Esophagus squamous epithelium (tissue), 5 donors: ENCODE data around the gene HNRNPAB. TPM values are rescaled to one million over a fixed set of nuclear protein-coding genes. Genes with fewer than 3 reads are reported as not detected.

Source experiments
- DNase-seq: peaks from one replicate; lab custom pipeline; 2025; lab: John Stamatoyannopoulos, UW
- H3K27ac ChIP-seq, 4 donors: fragments of 200-600 bp; sonication (generic); one replicate each; pipeline ENCODE4 v1.5.1; 2016 to 2019; ENCODE audit warnings: mild to moderate bottlenecking in 1 of 4
- H3K27me3 ChIP-seq, 4 donors: fragments of 200-600 bp; sonication (generic); 1 replicate in 3 of 4; 2 replicates in 1 of 4; pipeline versions ENCODE4 v1.5.1 to v1.6.0; 2017 to 2021; ENCODE audit warnings: antibody characterized with exemption in 1 of 4
- H3K36me3 ChIP-seq, 3 donors: fragments of 200-600 bp; sonication (generic); one replicate each; pipeline ENCODE4 v1.5.1; 2016 to 2019
- H3K4me1 ChIP-seq, 3 donors: fragments of 200-600 bp; sonication (generic); one replicate each; pipeline ENCODE4 v1.5.1; 2017 to 2019
- H3K4me3 ChIP-seq, 4 donors: fragments of 200-600 bp; sonication (generic); 1 replicate in 3 of 4; 2 replicates in 1 of 4; pipeline ENCODE4 v1.5.1; 2016 to 2019; ENCODE audit warnings: mild to moderate bottlenecking in 2 of 4, moderate library complexity in 1 of 4
- H3K9me3 ChIP-seq, 3 donors: fragments of 200-600 bp; sonication (generic); one replicate each; pipeline ENCODE4 v1.5.1; 2016 to 2019
- POLR2A ChIP-seq, 4 donors: fragments of 450-650 bp; IDR thresholded peaks; one replicate each; pipeline ENCODE4 v1.6.1; 2017; ENCODE audit warnings: antibody characterized with exemption in 4 of 4, mild to moderate bottlenecking in 4 of 4, moderate library complexity in 3 of 4
- WGBS, 2 donors: methylation state at CpG; one replicate each; pipeline ENCODE4 v1.1.5; 2018; 5-methylcytosine and 5-hydroxymethylcytosine counted together
- intact Hi-C: fragments of 100-400 bp; cut with DNase I; formaldehyde crosslinking; loops from one replicate; pipeline ENCODE4 v1.15.0; 2022
- total RNA-seq, 4 donors: library from RNA; depleted of rRNA; stranded (reverse); fragments of >200 nt; gene quantifications; one replicate each; pipeline ENCODE4 v1.1.0, GENCODE V29; 2016
- TF ChIP-seq, protein P1 (sequence below), 6 experiments: fragments of 450-650 bp in 4 of 6; fragments of 200-600 bp in 2 of 6; sonication (generic) in 2 of 6; IDR thresholded peaks; one replicate each; pipeline ENCODE4 v1.5.1; 2016 to 2019; ENCODE audit warnings: antibody characterized with exemption in 6 of 6, mild to moderate bottlenecking in 4 of 6, moderate library complexity in 4 of 6
- donor health status: DM: yes; HTN: yes; CAD: no.

HNRNPAB gene
- total RNA-seq, 4 donors from 2014 or later, result 123 to 150 (median 135) TPM

DNA sequence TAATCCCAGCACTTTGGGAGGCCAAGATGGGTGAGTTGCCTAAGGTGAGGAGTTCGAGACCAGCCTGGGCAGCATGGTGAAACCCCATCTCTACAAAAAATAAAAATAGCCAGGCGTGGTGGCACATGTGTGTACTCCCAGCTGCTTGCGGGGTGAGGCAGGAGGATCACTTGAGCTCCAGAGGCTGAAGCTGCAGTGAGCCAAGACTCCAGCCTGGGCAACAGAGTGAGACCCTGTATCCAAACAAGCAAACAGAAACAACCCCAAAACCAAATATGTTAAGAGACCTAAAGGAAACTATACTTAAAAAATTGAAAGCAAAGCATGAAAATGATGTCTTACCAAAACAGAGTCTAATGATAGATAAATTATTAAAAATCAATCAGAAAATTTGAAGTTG, 12.4 kb downstream of the HNRNPAB start:
- no peak overlapping the region for H3K27ac ChIP-seq

DNA sequence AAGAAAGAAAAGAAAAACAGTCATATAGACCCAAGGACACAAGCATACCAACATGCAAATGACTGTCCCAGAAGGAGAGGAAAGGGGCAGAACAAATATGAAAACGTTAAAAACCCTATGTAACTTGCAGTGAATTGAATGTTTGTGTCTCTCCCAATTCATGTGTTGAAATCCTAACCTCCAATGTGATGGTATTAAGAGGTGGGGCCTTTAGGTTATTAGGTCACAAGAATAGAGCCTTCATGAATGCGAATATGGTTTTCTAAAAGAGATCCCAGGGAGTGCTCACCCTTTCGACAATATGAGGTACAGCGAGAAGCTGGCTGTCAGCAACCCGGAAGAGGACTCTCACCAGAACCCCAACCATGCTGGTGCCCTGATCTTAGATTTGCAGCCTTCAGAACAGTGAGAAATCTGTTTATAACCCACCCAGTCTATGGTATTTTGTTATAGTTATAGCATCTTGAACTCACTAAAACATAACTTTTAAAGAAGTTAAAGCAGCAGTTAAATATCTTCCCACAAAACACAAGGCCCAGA, 14.0 kb downstream of the HNRNPAB start:
- WGBS, 2 donors, result 78 to 81% methylated on average over 5 of the region's 5 CpGs
- no peak for DNase-seq
- intact Hi-C loops, result no loop called here
- Histone ChIP-seq H3K27me3 (no peaks in the 10 kb centered on the region), H3K36me3 (peaks cover 32 to 99% (median 33%) of the 10 kb centered on the region in 3 donors), H3K9me3 (no peaks in the 10 kb centered on the region), H3K4me3 (no peak overlapping the region), H3K4me1 (peaks cover 0 to 11% (median 3%) of the 10 kb centered on the region in 3 donors), H3K27ac (no peak overlapping the region)
- TF ChIP-seq POLR2A (IDR thresholded peaks at IDR 0.05), result no peak
- TF ChIP-seq, protein P1, sequence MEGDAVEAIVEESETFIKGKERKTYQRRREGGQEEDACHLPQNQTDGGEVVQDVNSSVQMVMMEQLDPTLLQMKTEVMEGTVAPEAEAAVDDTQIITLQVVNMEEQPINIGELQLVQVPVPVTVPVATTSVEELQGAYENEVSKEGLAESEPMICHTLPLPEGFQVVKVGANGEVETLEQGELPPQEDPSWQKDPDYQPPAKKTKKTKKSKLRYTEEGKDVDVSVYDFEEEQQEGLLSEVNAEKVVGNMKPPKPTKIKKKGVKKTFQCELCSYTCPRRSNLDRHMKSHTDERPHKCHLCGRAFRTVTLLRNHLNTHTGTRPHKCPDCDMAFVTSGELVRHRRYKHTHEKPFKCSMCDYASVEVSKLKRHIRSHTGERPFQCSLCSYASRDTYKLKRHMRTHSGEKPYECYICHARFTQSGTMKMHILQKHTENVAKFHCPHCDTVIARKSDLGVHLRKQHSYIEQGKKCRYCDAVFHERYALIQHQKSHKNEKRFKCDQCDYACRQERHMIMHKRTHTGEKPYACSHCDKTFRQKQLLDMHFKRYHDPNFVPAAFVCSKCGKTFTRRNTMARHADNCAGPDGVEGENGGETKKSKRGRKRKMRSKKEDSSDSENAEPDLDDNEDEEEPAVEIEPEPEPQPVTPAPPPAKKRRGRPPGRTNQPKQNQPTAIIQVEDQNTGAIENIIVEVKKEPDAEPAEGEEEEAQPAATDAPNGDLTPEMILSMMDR (IDR thresholded peaks at IDR 0.05), result no peak

More for the DNA sequence above, 12.4 kb downstream of the HNRNPAB start:
- intact Hi-C loops, result no loop called here
- H3K4me3 ChIP-seq, result no peak overlapping the region
- no peaks in the 10 kb centered on the region for H3K27me3 ChIP-seq
- no peak for DNase-seq
- 86 to 89% methylated on average over 3 of the region's 3 CpGs for WGBS, 2 donors
- TF ChIP-seq POLR2A (IDR thresholded peaks at IDR 0.05), result no peak
- TF ChIP-seq, protein P1 (IDR thresholded peaks at IDR 0.05), result no peak
- H3K36me3 ChIP-seq, result peaks cover 45 to 99% (median 46%) of the 10 kb centered on the region in 3 donors
- H3K9me3 ChIP-seq, result no peaks in the 10 kb centered on the region
- peaks cover 0 to 11% (median 3%) of the 10 kb centered on the region in 3 donors for H3K4me1 ChIP-seq

DNA sequence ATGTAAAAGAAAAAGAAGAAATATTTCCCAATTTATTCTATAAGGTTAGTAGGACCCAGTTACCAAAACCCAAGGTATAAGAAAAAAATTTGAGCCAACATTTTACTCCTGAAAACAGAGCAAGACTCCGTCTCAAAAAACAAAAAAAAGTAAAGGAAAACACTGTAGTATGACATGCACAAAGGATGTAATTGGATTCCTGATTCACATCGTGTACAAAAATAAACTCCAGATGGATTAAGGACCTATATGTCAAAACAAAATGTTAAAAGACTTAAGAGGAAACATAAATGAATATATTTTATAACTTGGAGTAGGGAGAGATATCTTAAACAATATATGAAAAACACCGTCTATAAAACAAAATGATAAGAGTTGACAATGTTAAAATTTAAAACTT, 14.5 kb downstream of the HNRNPAB start:
- WGBS, 2 donors, result 62 to 81% methylated on average over 3 of the region's 3 CpGs

DNA sequence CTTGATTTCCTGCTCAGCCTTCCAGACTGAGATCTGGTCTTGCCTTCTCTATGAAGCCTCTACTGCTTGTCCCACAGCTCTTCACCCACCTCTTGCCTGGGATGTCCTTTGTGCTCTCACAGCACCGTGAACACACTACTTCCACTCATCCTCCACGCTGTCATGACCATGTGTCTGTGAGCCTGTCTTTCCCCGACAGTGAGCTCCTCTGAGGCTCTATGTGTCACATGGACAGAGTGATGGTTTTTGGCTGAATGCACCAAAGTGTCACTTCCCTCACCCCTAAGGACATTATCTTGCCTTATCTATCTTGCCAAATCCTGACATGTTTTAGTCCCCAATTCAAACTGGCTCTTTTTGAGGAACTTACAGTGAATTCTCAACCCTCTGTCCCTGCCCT, 16.9 kb downstream of the HNRNPAB start:
- no peaks in the 10 kb centered on the region for H3K9me3 ChIP-seq
- intact Hi-C loops, result no loop called here

More for the DNA sequence above, 14.5 kb downstream of the HNRNPAB start:
- Histone ChIP-seq H3K27me3 (no peaks in the 10 kb centered on the region), H3K36me3 (peaks cover 27 to 99% (median 30%) of the 10 kb centered on the region in 3 donors), H3K4me3 (no peak overlapping the region), H3K4me1 (peaks cover 0 to 11% (median 3%) of the 10 kb centered on the region in 3 donors), H3K27ac (no peak overlapping the region), H3K9me3 (no peaks in the 10 kb centered on the region)
- no peak for DNase-seq
- intact Hi-C loops, result no loop called here
- TF ChIP-seq POLR2A (IDR thresholded peaks at IDR 0.05), result no peak

DNA sequence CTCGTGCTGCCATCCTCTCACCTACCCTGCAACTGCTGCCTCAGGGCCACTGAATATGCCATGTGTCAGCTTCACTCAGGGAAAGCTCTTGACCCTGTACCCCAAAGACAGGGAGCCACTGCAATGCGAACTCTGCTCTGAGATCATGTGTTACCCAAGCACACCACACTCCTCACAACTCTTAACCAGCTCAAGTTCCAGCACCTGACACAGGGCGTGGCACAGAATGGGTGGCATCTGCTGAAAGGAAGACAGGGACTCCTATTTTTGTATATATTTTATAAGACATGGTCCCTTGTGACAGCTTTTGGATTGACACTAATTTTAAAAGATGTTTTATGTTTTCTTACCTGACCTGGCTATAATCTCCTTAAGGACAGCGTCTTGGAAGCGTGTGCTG, 17.5 kb downstream of the HNRNPAB start:
- H3K4me1 ChIP-seq, result no peaks in the 10 kb centered on the region

More for the DNA sequence above, 16.9 kb downstream of the HNRNPAB start:
- Histone ChIP-seq H3K4me1 (no peaks in the 10 kb centered on the region), H3K27ac (no peak overlapping the region), H3K36me3 (peaks cover 4 to 99% (median 13%) of the 10 kb centered on the region in 3 donors), H3K27me3 (no peaks in the 10 kb centered on the region), H3K4me3 (no peak overlapping the region)
- WGBS, 2 donors, result 62 to 77% methylated on average over 3 of the region's 3 CpGs
- DNase-seq, result no peak
- TF ChIP-seq, protein P1 (IDR thresholded peaks at IDR 0.05), result no peak
- no peak for TF ChIP-seq POLR2A (IDR thresholded peaks at IDR 0.05)

More for the DNA sequence above, 17.5 kb downstream of the HNRNPAB start:
- no peaks in the 10 kb centered on the region for H3K27me3 ChIP-seq
- no peak for DNase-seq
- no peak overlapping the region for H3K4me3 ChIP-seq
- no peaks in the 10 kb centered on the region for H3K9me3 ChIP-seq
- intact Hi-C loops, result no loop called here
- TF ChIP-seq, protein P1 (IDR thresholded peaks at IDR 0.05), result no peak
- no peak for TF ChIP-seq POLR2A (IDR thresholded peaks at IDR 0.05)
- H3K27ac ChIP-seq, result no peak overlapping the region
- 79 to 83% methylated on average over 3 to 4 of the region's 5 CpGs for WGBS, 2 donors
- H3K36me3 ChIP-seq, result peaks cover 4 to 99% (median 9%) of the 10 kb centered on the region in 3 donors
